GM12801 (cell line): ENCODE data around the gene RGSL1.

Experiments used
- CTCF ChIP-seq: IDR thresholded peaks from one replicate; pipeline ENCODE4 v1.5.1; 2011; ENCODE audit warnings: control low read depth; ENCODE audit not compliant: insufficient read length; ENCODE audit errors: extremely low read depth

The RGSL1 gene

GRCh38 chr1:182549811-182550210 lies 99.9 kb downstream of the RGSL1 start:
- TF ChIP-seq CTCF, result no peak

DNA sequence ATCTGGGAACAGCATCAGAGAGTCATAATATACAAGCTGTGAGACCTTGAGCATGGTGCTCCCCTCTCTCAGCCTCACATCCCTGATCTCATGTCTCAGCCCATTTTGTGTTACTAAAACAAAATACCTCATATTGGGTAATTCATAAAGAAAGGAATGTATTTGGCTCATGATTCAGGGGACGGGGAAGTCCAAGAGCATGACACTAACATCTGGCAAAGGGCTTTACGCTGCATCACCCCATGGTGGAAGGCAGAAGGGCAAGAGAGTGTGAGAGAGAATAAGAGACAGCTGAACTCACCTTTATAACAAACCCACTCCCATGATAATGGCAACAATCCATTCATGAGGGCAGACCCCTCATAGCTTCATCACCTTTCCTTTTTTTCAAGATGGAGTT lies 102.6 kb downstream of the RGSL1 start:
- no peak for TF ChIP-seq CTCF

GRCh38 chr1:182555493-182555892 lies 105.5 kb downstream of the RGSL1 start:
- TF ChIP-seq CTCF, result no peak

- TF ChIP-seq CTCF, result no peak
These were observed 106.3 kb downstream of the RGSL1 start for GRCh38 chr1:182556279-182556678.

DNA sequence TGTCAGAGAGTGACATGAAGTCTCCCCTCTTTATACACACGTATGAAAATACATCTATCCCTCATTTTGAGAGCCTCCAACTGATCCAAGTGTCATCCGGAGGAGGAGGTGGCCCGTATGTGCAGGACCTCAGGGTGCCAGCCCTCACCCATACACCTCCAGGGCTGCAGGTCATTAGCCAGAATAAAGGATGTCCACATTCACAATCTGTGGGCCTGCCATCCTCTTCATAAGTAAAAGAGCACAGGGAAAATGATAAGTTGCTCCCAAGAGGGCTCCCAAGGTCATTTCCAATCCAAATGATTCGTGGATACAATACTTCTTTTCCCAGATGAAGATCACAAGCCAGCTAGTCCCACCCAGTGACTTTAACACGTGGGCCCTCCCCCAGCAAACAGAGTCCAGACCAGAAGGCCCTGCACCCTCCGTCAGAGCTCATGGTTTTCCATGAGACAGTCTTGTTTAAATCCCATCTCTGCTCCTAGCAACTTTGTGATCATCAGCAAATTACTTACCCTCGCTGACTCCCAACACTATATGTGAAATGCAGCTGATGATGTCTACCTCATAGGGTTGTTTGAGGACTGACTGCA lies 110.5 kb downstream of the RGSL1 start:
- no peak for TF ChIP-seq CTCF

GRCh38 chr1:182561456-182561855 lies 111.5 kb downstream of the RGSL1 start:
- TF ChIP-seq CTCF, result no peak

DNA sequence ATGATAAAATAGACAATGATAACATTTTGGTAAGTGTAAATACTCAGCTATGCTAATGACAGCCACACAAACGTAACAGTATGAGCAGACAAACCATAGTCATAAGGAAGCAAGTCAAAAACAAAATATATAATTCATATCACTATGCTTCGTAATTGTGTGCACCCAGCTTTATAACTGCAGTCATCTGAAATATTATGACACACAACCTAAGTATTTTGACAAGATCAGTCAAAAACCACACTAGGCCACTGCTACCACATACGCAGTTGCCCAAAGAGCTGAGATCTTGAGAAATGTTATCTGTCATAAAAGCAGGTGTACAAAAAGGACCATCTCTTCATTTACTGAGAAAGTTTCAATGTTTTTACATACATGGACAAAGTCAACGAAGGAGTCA lies 113.1 kb downstream of the RGSL1 start:
- TF ChIP-seq CTCF, result no peak
